ENCODE results near the gene NDUFB4.

NDUFB4 gene

GRCh38 chr3:120569222-120570057, 26.7 kb upstream of the NDUFB4 start:
- H3K4me1 ChIP-seq (ENCODE audit: insufficient read depth, low read length, poor library complexity, severe bottlenecking), result peaks cover 5% of the 10 kb centered on the region
- H4K20me1 ChIP-seq (ENCODE audit: insufficient read depth, low read length, poor library complexity, severe bottlenecking), result no peaks in the 10 kb centered on the region
- no peak overlapping the region for H3K4me2 ChIP-seq (ENCODE audit: low read depth, low read length, poor library complexity, severe bottlenecking)
- TF ChIP-seq CTCF (conservative IDR thresholded peaks at IDR 0.05; ENCODE audit: low read length) (no peak), EZH2phosphoT487 (IDR thresholded peaks at IDR 0.05; ENCODE audit: borderline replicate concordance) (no peak)
- H3K79me2 ChIP-seq (ENCODE audit: insufficient read depth, low read length), result no peaks in the 10 kb centered on the region
- H2AFZ ChIP-seq (ENCODE audit: low read length), result no peak overlapping the region
- H3K27me3 ChIP-seq (ENCODE audit: insufficient read depth, low read length, poor library complexity, severe bottlenecking), result no peaks in the 10 kb centered on the region
- H3K9ac ChIP-seq (ENCODE audit: low read depth, low read length, poor library complexity, severe bottlenecking), result no peak overlapping the region
- H3K4me3 ChIP-seq (ENCODE audit: low read length, poor library complexity, severe bottlenecking), result no peak overlapping the region
- H3K36me3 ChIP-seq (ENCODE audit: insufficient read depth, low read length), result no peaks in the 10 kb centered on the region
- no peaks in the 10 kb centered on the region for H3K9me2 ChIP-seq (replicated peaks; ENCODE audit: low read depth, low read length)
- no peaks in the 10 kb centered on the region for H3F3A ChIP-seq (ENCODE audit: low read depth)
- no peaks in the 10 kb centered on the region for H3K9me3 ChIP-seq (ENCODE audit: insufficient read depth, low read depth, low read length)

GRCh38 chr3:120572027-120572426, 24.1 kb upstream of the NDUFB4 start:
- no peaks in the 10 kb centered on the region for H3K36me3 ChIP-seq (ENCODE audit: insufficient read depth, low read length)
- H3K9me2 ChIP-seq (replicated peaks; ENCODE audit: low read depth, low read length), result no peaks in the 10 kb centered on the region
- H3K79me2 ChIP-seq (ENCODE audit: insufficient read depth, low read length), result no peaks in the 10 kb centered on the region
- TF ChIP-seq CTCF (conservative IDR thresholded peaks at IDR 0.05; ENCODE audit: low read length) (no peak), EZH2phosphoT487 (IDR thresholded peaks at IDR 0.05; ENCODE audit: borderline replicate concordance) (no peak)
- no peak overlapping the region for H2AFZ ChIP-seq (ENCODE audit: low read length)
- no peak overlapping the region for H3K4me2 ChIP-seq (ENCODE audit: low read depth, low read length, poor library complexity, severe bottlenecking)
- no peaks in the 10 kb centered on the region for H3K27me3 ChIP-seq (ENCODE audit: insufficient read depth, low read length, poor library complexity, severe bottlenecking)
- no peaks in the 10 kb centered on the region for H3K9me3 ChIP-seq (ENCODE audit: insufficient read depth, low read depth, low read length)
- no peak overlapping the region for H3K4me3 ChIP-seq (ENCODE audit: low read length, poor library complexity, severe bottlenecking)
- H4K20me1 ChIP-seq (ENCODE audit: insufficient read depth, low read length, poor library complexity, severe bottlenecking), result no peaks in the 10 kb centered on the region
- H3F3A ChIP-seq (ENCODE audit: low read depth), result no peaks in the 10 kb centered on the region
- no peak overlapping the region for H3K9ac ChIP-seq (ENCODE audit: low read depth, low read length, poor library complexity, severe bottlenecking)
- H3K4me1 ChIP-seq (ENCODE audit: insufficient read depth, low read length, poor library complexity, severe bottlenecking), result peaks cover 4% of the 10 kb centered on the region

GRCh38 chr3:120587332-120587975, 8.7 kb upstream of the NDUFB4 start:
- H3K27me3 ChIP-seq (ENCODE audit: insufficient read depth, low read length, poor library complexity, severe bottlenecking), result peaks cover 13% of the 10 kb centered on the region

More at GRCh38 chr3:120587332-120587975, 8.7 kb upstream of the NDUFB4 start:
- no peak overlapping the region for H3K4me2 ChIP-seq (ENCODE audit: low read depth, low read length, poor library complexity, severe bottlenecking)
- H3K36me3 ChIP-seq (ENCODE audit: insufficient read depth, low read length), result no peaks in the 10 kb centered on the region
- H3K9ac ChIP-seq (ENCODE audit: low read depth, low read length, poor library complexity, severe bottlenecking), result no peak overlapping the region
- TF ChIP-seq EZH2phosphoT487 (IDR thresholded peaks at IDR 0.05; ENCODE audit: borderline replicate concordance) (no peak), CTCF (conservative IDR thresholded peaks at IDR 0.05; ENCODE audit: low read length) (no peak)
- H4K20me1 ChIP-seq (ENCODE audit: insufficient read depth, low read length, poor library complexity, severe bottlenecking), result no peaks in the 10 kb centered on the region
- H3K79me2 ChIP-seq (ENCODE audit: insufficient read depth, low read length), result no peaks in the 10 kb centered on the region
- no peak overlapping the region for H3K4me3 ChIP-seq (ENCODE audit: low read length, poor library complexity, severe bottlenecking)
- no peaks in the 10 kb centered on the region for H3F3A ChIP-seq (ENCODE audit: low read depth)
- no peaks in the 10 kb centered on the region for H3K9me3 ChIP-seq (ENCODE audit: insufficient read depth, low read depth, low read length)
- no peaks in the 10 kb centered on the region for H3K4me1 ChIP-seq (ENCODE audit: insufficient read depth, low read length, poor library complexity, severe bottlenecking)
- no peak overlapping the region for H2AFZ ChIP-seq (ENCODE audit: low read length)
- H3K9me2 ChIP-seq (replicated peaks; ENCODE audit: low read depth, low read length), result no peaks in the 10 kb centered on the region
